ENCODE data around the gene EML4. TPM values are rescaled to one million over a fixed set of nuclear protein-coding genes. Genes with fewer than 3 reads are reported as not detected.

EML4 gene
- total and polyA plus RNA-seq, 2 donors (not counting 1 experiment from before 2014, with no cell fraction given): 49.4 to 134 TPM

- POLR2A ChIA-PET: interaction anchor here (0.7 to 1.7 kb wide), 4 partner anchors 11 to 29 kb away, joined by 3 to 8 read pairs (median 4); no protein-coding TSS in a partner anchor
- H3K9me3 ChIP-seq (ENCODE audit: control extremely low read depth in 1 of 3, control insufficient read depth in 2 of 3, insufficient read depth in 1 of 3, low read length in 2 of 3): no peaks in the 10 kb centered on the region
- 17% methylated on average over 4 of the region's 7 CpGs for WGBS (ENCODE audit: insufficient coverage)
- H4K20me1 ChIP-seq (ENCODE audit: control insufficient read depth, insufficient read depth, low read length, poor library complexity, severe bottlenecking): no peaks in the 10 kb centered on the region
- DNase-seq (peak; percentile 63), ATAC-seq (ENCODE audit: low read depth) (no peak)
- no peak overlapping the region for H3K4me3 ChIP-seq (ENCODE audit: control extremely low read depth in 1 of 5, extremely low read depth in 1 of 5, insufficient read depth in 1 of 5, low read depth in 2 of 5, low read length in 4 of 5)
- no peak for TF ChIP-seq EZH2 (IDR thresholded peaks at IDR 0.05; ENCODE audit: borderline replicate concordance, insufficient read depth, low read depth, low read length, poor library complexity, severe bottlenecking)
- TF ChIP-seq CTCF (IDR thresholded peaks at IDR 0.05): no peak
- Mint-ChIP-seq H3K4me1 (peaks cover 83% of the 10 kb centered on the region), H3K27ac (peak overlapping the region; percentile 86), H3K27me3 (no peaks in the 10 kb centered on the region), H3K4me3 (peak overlapping the region; percentile 74), H3K9me3 (ENCODE audit: insufficient read depth) (no peaks in the 10 kb centered on the region)
- H3K27ac ChIP-seq (ENCODE audit: low read length in 2 of 2): peak overlapping the region; percentile 2 to 13
- no peak overlapping the region for H2AFZ ChIP-seq (ENCODE audit: insufficient read depth, low read depth, low read length, poor library complexity, severe bottlenecking)
- no peak overlapping the region for H3K9ac ChIP-seq (ENCODE audit: low read length)
- no peaks in the 10 kb centered on the region for H3K79me2 ChIP-seq (ENCODE audit: control insufficient read depth, insufficient read depth, low read length)
- CTCF ChIA-PET: interaction anchor here (0.6 to 2.2 kb wide), 8 partner anchors 10 to 53 kb away, joined by 3 to 10 read pairs (median 5); no protein-coding TSS in a partner anchor
- H3K36me3 ChIP-seq (replicated peaks in 1 of 2; ENCODE audit: control extremely low read depth in 1 of 2, control insufficient read depth in 1 of 2, extremely low read depth in 1 of 2, insufficient read depth in 2 of 2, low read length in 1 of 2): no peaks in the 10 kb centered on the region
- peak overlapping the region; percentile 56 for H3K4me2 ChIP-seq (replicated peaks; ENCODE audit: low read depth, low read length, poor library complexity, severe bottlenecking)
- no peaks in the 10 kb centered on the region for H3K27me3 ChIP-seq (replicated peaks in 1 of 4; ENCODE audit: control extremely low read depth in 1 of 4, control insufficient read depth in 3 of 4, insufficient read depth in 4 of 4, low read length in 3 of 4)
- H3K4me1 ChIP-seq (ENCODE audit: control insufficient read depth in 2 of 2, insufficient read depth in 2 of 2, low read length in 2 of 2): peaks cover 83 to 88% of the 10 kb centered on the region in 2 donors
- intact Hi-C loops (cut with micrococcal nuclease): no loop called here
These were observed 40.2 kb upstream of the EML4 start for GRCh38 chr2:42128721-42129486.

- no peaks in the 10 kb centered on the region for H3K9me3 ChIP-seq (ENCODE audit: control extremely low read depth in 1 of 3, control insufficient read depth in 2 of 3, insufficient read depth in 1 of 3, low read length in 2 of 3)
- Mint-ChIP-seq H3K27me3 (no peaks in the 10 kb centered on the region), H3K9me3 (ENCODE audit: insufficient read depth) (no peaks in the 10 kb centered on the region), H3K4me1 (peaks cover 81% of the 10 kb centered on the region), H3K4me3 (peak overlapping the region; percentile 74), H3K27ac (peak overlapping the region; percentile 86)
- POLR2A ChIA-PET: interaction anchor here (0.7 to 1.7 kb wide), 4 partner anchors 12 to 30 kb away, joined by 3 to 8 read pairs (median 4); no protein-coding TSS in a partner anchor
- H3K4me2 ChIP-seq (replicated peaks; ENCODE audit: low read depth, low read length, poor library complexity, severe bottlenecking): peak overlapping the region; percentile 56
- TF ChIP-seq CTCF (IDR thresholded peaks at IDR 0.05): no peak
- TF ChIP-seq EZH2 (IDR thresholded peaks at IDR 0.05; ENCODE audit: borderline replicate concordance, insufficient read depth, low read depth, low read length, poor library complexity, severe bottlenecking): no peak
- CTCF ChIA-PET: interaction anchor here (0.9 to 2.2 kb wide), 5 partner anchors 9 to 42 kb away, joined by 3 to 6 read pairs (median 5); no protein-coding TSS in a partner anchor
- no peaks in the 10 kb centered on the region for H4K20me1 ChIP-seq (ENCODE audit: control insufficient read depth, insufficient read depth, low read length, poor library complexity, severe bottlenecking)
- H3K27ac ChIP-seq (ENCODE audit: low read length in 2 of 2): peak overlapping the region; percentile 2 to 11
- H3K9ac ChIP-seq (ENCODE audit: low read length): no peak overlapping the region
- peaks cover 78 to 83% of the 10 kb centered on the region in 2 donors for H3K4me1 ChIP-seq (ENCODE audit: control insufficient read depth in 2 of 2, insufficient read depth in 2 of 2, low read length in 2 of 2)
- ATAC-seq (ENCODE audit: low read depth) (no peak), DNase-seq (no peak)
- no peaks in the 10 kb centered on the region for H3K36me3 ChIP-seq (replicated peaks in 1 of 2; ENCODE audit: control extremely low read depth in 1 of 2, control insufficient read depth in 1 of 2, extremely low read depth in 1 of 2, insufficient read depth in 2 of 2, low read length in 1 of 2)
- no peak overlapping the region for H2AFZ ChIP-seq (ENCODE audit: insufficient read depth, low read depth, low read length, poor library complexity, severe bottlenecking)
- no peaks in the 10 kb centered on the region for H3K27me3 ChIP-seq (replicated peaks in 1 of 4; ENCODE audit: control extremely low read depth in 1 of 4, control insufficient read depth in 3 of 4, insufficient read depth in 4 of 4, low read length in 3 of 4)
- intact Hi-C loops (cut with micrococcal nuclease): no loop called here
- no CpG with 5 or more reads among the region's 1 CpG for WGBS (ENCODE audit: insufficient coverage)
- peaks cover 5% of the 10 kb centered on the region for H3K79me2 ChIP-seq (ENCODE audit: control insufficient read depth, insufficient read depth, low read length)
- H3K4me3 ChIP-seq (ENCODE audit: control extremely low read depth in 1 of 5, extremely low read depth in 1 of 5, insufficient read depth in 1 of 5, low read depth in 2 of 5, low read length in 4 of 5): no peak overlapping the region
These were observed 39.7 kb upstream of the EML4 start for GRCh38 chr2:42129487-42129852.
